ENCODE measurements around the gene MAD1L1. TPM values are rescaled to one million over a fixed set of nuclear protein-coding genes. Genes with fewer than 3 reads are reported as not detected.

The MAD1L1 gene
- total RNA-seq, 3 donors from 2014 or later: 25.3 to 31.2 (median 26.2) TPM

DNA sequence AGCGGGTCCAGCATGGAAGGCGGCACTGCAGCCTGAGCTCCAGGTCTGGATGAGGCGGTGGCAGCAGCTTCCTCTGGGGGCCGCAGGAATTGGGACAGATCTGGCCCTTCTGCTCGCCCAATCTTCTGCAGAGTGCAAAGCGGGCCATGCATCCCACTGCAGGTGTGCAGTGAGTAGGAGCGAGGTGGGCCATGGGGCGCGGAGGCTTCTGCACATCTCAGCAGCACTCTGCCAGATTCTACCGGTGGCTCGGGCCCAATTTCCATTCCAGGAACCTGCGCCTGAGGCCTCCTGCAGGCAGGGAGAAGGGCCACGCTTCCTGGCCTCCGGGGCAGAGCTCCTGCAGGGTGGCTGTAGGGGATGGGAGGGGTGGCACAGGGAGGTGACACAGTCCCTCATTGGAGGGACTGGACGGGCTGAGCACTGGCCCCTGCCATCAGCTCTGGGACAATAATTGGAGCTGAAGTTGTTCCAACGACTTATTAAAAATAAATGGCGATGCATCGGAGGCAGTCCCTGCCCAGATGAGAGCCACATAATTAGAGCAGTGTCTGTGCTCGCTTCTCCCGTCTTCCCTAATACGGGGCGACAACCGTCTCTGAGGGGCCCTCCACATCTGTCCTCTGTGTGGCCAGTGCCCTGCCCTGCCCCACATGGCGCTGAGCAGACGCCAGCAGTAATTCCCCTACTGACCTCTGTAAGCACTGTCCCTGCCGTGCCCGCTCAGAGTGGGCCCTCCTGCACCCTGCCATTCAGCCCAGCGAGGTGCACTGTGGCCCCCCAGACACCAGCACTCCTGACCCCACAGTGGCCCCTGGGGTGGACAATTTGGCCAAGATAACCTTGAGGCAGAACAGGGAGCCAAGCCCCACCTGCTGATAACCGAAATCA lies 365.1 kb downstream of the MAD1L1 start:
- Histone ChIP-seq H3K4me1 (ENCODE audit: low read depth) (no peaks in the 10 kb centered on the region), H3K4me3 (no peak overlapping the region), H3K36me3 (ENCODE audit: low read depth) (no peaks in the 10 kb centered on the region), H3K9me3 (no peaks in the 10 kb centered on the region)
- DNase-seq: no peak
- ATAC-seq: no peak
- intact Hi-C loops (cut with DNase I, micrococcal nuclease): no loop called here
- TF ChIP-seq, protein P1, sequence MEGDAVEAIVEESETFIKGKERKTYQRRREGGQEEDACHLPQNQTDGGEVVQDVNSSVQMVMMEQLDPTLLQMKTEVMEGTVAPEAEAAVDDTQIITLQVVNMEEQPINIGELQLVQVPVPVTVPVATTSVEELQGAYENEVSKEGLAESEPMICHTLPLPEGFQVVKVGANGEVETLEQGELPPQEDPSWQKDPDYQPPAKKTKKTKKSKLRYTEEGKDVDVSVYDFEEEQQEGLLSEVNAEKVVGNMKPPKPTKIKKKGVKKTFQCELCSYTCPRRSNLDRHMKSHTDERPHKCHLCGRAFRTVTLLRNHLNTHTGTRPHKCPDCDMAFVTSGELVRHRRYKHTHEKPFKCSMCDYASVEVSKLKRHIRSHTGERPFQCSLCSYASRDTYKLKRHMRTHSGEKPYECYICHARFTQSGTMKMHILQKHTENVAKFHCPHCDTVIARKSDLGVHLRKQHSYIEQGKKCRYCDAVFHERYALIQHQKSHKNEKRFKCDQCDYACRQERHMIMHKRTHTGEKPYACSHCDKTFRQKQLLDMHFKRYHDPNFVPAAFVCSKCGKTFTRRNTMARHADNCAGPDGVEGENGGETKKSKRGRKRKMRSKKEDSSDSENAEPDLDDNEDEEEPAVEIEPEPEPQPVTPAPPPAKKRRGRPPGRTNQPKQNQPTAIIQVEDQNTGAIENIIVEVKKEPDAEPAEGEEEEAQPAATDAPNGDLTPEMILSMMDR (IDR thresholded peaks at IDR 0.05): no peak

DNA sequence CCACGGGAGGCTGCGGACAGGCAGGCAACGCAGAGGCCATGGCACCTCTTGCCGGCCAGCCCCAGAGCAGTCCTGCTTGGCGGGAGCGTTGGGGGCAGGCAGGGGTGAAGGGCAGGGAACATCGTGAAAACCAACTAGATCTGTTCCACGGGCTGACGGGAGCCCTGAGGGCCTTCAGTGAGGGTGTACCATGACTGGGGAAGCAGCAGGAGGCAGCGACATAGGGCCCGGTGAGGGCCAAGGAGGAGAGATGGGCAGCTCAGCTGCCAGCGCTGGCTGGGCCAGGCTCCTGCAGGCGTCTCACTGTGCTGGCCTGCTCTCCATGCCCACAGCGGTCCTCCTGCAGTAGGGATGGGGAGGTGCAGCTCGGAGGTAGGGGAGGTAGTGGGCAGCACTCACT lies 366.1 kb downstream of the MAD1L1 start:
- TF ChIP-seq, protein P1 (IDR thresholded peaks at IDR 0.05): no peak
- intact Hi-C loops (cut with DNase I, micrococcal nuclease): no loop called here
- DNase-seq: no peak
- H3K9me3 ChIP-seq: no peaks in the 10 kb centered on the region
- no peaks in the 10 kb centered on the region for H3K4me1 ChIP-seq (ENCODE audit: low read depth)
- no peaks in the 10 kb centered on the region for H3K36me3 ChIP-seq (ENCODE audit: low read depth)
- ATAC-seq: no peak
- no peak overlapping the region for H3K4me3 ChIP-seq

DNA sequence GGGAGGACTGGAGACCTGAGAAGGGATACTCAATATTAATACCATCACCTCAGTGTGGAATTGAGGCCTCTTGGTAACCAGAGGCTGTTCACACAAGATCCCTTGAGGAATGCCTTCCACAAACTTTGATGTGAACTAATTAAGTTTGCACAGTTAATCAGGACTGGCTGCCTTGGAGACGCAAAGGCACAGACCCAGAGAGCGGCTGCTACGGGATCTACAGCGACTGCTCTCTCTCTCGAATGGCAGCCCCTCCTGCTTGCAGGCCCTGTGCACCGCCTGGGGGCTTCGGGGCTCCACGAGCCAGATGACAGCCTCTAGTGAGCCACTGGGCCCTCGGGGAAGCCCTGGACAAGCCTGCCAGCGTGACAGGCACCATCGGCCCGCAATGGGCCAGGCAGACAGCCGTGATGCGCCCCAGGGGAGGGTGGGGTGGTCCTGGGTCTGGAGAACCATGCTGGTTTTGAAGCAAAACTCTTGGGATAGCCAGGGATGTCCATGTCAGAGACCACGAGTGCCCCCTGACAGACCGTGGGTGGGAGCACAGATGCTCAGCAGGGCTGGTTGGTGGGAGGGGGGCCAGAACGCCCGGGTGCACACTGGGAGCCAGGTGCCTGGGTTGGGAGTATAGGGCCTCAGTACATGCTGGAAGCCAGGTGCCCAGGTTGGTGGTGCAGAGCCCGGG lies 367.0 kb downstream of the MAD1L1 start:
- no peak for DNase-seq
- H3K9me3 ChIP-seq: no peaks in the 10 kb centered on the region
- intact Hi-C loops (cut with DNase I, micrococcal nuclease): no loop called here

DNA sequence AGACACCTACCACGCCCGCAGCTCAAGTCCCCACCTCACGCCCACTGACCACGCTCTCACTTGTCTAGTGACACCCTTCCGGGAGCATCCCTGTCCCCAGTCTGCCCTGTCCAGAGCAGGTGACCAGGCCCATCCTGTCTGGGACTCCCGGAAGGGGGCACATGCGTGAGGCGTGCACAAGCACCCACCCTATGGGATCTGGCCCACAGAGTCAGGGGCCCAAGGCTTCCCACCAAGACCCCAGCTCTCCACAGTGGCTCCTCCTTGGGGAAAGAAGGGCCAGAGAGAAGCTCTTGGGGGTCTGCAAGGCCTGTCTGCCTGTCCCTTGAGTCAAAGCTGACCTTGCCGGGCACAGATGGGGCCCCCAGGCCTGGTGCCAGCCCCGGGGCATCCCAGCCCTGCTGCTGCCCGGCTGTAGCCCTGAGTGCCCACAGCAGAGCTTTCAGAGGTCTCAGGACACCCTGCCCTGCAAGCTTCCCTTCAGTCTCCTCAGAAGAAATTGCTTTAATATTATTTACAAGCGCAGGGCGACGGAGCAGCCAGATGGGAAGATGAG lies 367.7 kb downstream of the MAD1L1 start:
- intact Hi-C loops (cut with DNase I, micrococcal nuclease): no loop called here
- TF ChIP-seq, protein P1 (IDR thresholded peaks at IDR 0.05): no peak
- no peak for ATAC-seq
- Histone ChIP-seq H3K4me3 (no peak overlapping the region), H3K36me3 (ENCODE audit: low read depth) (no peaks in the 10 kb centered on the region), H3K4me1 (ENCODE audit: low read depth) (no peaks in the 10 kb centered on the region), H3K9me3 (no peaks in the 10 kb centered on the region)
- DNase-seq: no peak

More for the DNA sequence above, 367.0 kb downstream of the MAD1L1 start:
- Histone ChIP-seq H3K36me3 (ENCODE audit: low read depth) (no peaks in the 10 kb centered on the region), H3K4me1 (ENCODE audit: low read depth) (no peaks in the 10 kb centered on the region), H3K4me3 (no peak overlapping the region)
- TF ChIP-seq, protein P1 (IDR thresholded peaks at IDR 0.05): no peak
- no peak for ATAC-seq

DNA sequence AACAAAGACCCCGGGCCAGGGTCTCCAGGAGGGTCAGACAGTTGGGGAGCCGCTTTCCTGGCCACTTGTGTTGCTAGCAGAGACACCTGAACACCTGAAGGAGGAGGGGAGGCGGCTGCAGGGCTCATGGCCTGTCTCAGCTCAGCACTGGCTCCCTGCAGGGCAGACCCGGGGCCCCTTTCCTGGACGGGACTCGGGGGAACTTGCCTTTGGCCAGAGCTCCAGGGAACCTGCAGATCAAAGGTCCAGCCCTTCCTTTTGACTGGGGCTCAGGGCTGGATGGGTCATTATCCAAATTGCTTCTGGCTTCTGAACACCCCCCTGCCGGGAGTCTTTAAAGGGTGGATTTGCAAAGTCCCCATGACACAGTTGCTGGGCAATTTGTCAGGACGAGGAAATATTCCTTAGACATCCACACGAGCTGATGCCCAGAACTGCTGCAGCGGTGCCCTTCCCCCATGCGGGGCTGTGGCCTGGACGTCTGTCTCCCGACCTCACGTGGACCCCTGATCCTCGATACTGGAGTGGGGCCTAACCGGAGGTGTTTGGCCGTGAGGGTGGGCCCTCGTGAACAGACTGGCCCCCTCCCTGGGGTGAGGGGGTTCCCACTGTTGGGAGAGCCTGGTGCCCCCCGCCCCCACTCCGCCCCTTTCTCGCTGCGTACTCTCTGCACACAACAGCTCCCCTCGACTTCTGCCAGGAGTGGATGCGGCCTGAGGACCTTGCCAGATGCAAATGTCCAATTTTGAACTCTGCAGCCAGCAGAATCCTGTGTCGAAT lies 368.4 kb downstream of the MAD1L1 start:
- intact Hi-C loops (cut with DNase I, micrococcal nuclease): no loop called here
- ATAC-seq (no peak), DNase-seq (no peak)

More for the DNA sequence above, 368.4 kb downstream of the MAD1L1 start:
- TF ChIP-seq, protein P1 (IDR thresholded peaks at IDR 0.05): no peak
- no peaks in the 10 kb centered on the region for H3K36me3 ChIP-seq (ENCODE audit: low read depth)
- H3K4me1 ChIP-seq (ENCODE audit: low read depth): no peaks in the 10 kb centered on the region
- no peaks in the 10 kb centered on the region for H3K9me3 ChIP-seq
- no peak overlapping the region for H3K4me3 ChIP-seq
